HepG2 (cell line): ENCODE measurements around the gene ZNF792. TPM values are rescaled to one million over a fixed set of nuclear protein-coding genes. Genes with fewer than 3 reads are reported as not detected.

Experiments used
- ERF ChIP-seq: IDR thresholded peaks from 2 replicates; pipeline ENCODE4 v1.6.1; 2018; ENCODE audit warnings: missing biosample characterization, missing genetic modification reagents
- HOXA9 ChIP-seq: sonication (generic); formaldehyde crosslinking; IDR thresholded peaks from 2 replicates; pipeline ENCODE4 v1.8.1; 2022; ENCODE audit warnings: missing genetic modification reagents, mild to moderate bottlenecking, moderate library complexity, borderline replicate concordance
- MIER2 ChIP-seq: IDR thresholded peaks from 2 replicates; pipeline ENCODE4 v1.6.1; 2016; ENCODE audit warnings: missing biosample characterization, missing genetic modification reagents
- NFKBIZ ChIP-seq: IDR thresholded peaks from 2 replicates; pipeline ENCODE4 v1.6.1; 2018; ENCODE audit warnings: missing genetic modification reagents, missing compliant biosample characterization
- PHF5A ChIP-seq: IDR thresholded peaks from one replicate; pipeline ENCODE4 v1.6.1; 2018; ENCODE audit warnings: low read depth, missing genetic modification reagents; ENCODE audit not compliant: unreplicated experiment
- POLR2AphosphoS5 ChIP-seq: IDR thresholded peaks from 2 replicates; pipeline ENCODE4 v1.6.1; 2012; ENCODE audit warnings: low read depth, low read length
- RBFOX2 ChIP-seq: fragments of 200-400 bp; formaldehyde crosslinking; IDR thresholded peaks from 2 replicates; pipeline ENCODE4 v1.6.1; 2017; ENCODE audit warnings: low read depth, mild to moderate bottlenecking, low read length
- YY1 ChIP-seq: IDR thresholded peaks from 2 replicates; pipeline ENCODE4 v1.6.1; 2011; ENCODE audit warnings: low read length, low read depth, moderate library complexity, mild to moderate bottlenecking; ENCODE audit not compliant: insufficient read depth, insufficient replicate concordance
- ZBTB25 ChIP-seq: IDR thresholded peaks from 2 replicates; pipeline ENCODE4 v1.6.1; 2018; ENCODE audit warnings: missing genetic modification reagents
- ZBTB4 ChIP-seq: sonication (generic); formaldehyde crosslinking; IDR thresholded peaks from 2 replicates; pipeline ENCODE4 v1.4.0; 2020; ENCODE audit warnings: missing genetic modification reagents, mild to moderate bottlenecking, borderline replicate concordance
- ZNF275 ChIP-seq: sonication (generic); formaldehyde crosslinking; IDR thresholded peaks from 2 replicates; pipeline ENCODE4 v1.8.0; 2022; ENCODE audit warnings: missing genetic modification reagents, mild to moderate bottlenecking, inconsistent platforms, borderline replicate concordance
- ZNF407 ChIP-seq: sonication (generic); formaldehyde crosslinking; IDR thresholded peaks from one replicate; pipeline ENCODE4 v1.5.1; 2020; ENCODE audit warnings: mild to moderate bottlenecking, missing genetic modification reagents; ENCODE audit errors: not compliant biosample characterization
- polyA plus RNA-seq, 8 experiments: library from polyadenylated mRNA; depleted of rRNA in 3 of 8; stranded (reverse) in 7 of 8; unstranded in 1 of 8; fragments of >200 nt; fragmentation: Illumina TruSeq in 4 of 8; extraction: Trizol in 4 of 8; gene quantifications; 2 replicates each; pipeline versions ENCODE4 v1.2.1 to v1.2.3, GENCODE V29; 2011 to 2016; ENCODE audit warnings: low read depth in 4 of 8, missing spikeins in 1 of 8, mixed read lengths in 1 of 8; ENCODE audit not compliant: insufficient read depth in 1 of 8
- total RNA-seq, 5 experiments: library from RNA; depleted of rRNA; stranded (reverse); fragments of >200 nt; fragmentation: Illumina TruSeq; extraction: Trizol; gene quantifications; 2 replicates each; pipeline ENCODE4 v1.2.3, GENCODE V29; 2016; ENCODE audit warnings: low read depth in 1 of 5

The ZNF792 gene
- total and polyA plus RNA-seq, 2 of the 13 experiments (the other 11 are each of a cell fraction or from before 2014, with no cell fraction given): 5.5 to 11.5 TPM

GRCh38 chr19:34994643-34995541 lies 30.9 kb upstream of the ZNF792 start (continued):
- TF ChIP-seq ZNF407 (CRISPR knock-in tag): no peak
- TF ChIP-seq ERF (CRISPR knock-in tag): peak; percentile 84
- TF ChIP-seq MIER2 (CRISPR knock-in tag): no peak
- no peak for TF ChIP-seq HOXA9
- TF ChIP-seq NFKBIZ (CRISPR knock-in tag): peak; percentile 90
- TF ChIP-seq ZNF275 (CRISPR knock-in tag): no peak
- peak; percentile 60 for TF ChIP-seq POLR2AphosphoS5
- peak; percentile 73; the same call in 1 of the 2 replicates for TF ChIP-seq ZBTB25 (CRISPR knock-in tag)
- TF ChIP-seq PHF5A (CRISPR knock-in tag): no peak
- TF ChIP-seq YY1: peak; percentile 10
- no peak for TF ChIP-seq RBFOX2
- TF ChIP-seq ZBTB4 (CRISPR knock-in tag): no peak; the same call in 1 of the 2 replicates
